ENCODE results near the gene OSBP2.
"Not testable (repeated sequence)": the region's sequence is repeated elsewhere in the genome, so short reads cannot be mapped to it uniquely, and the experiment has no call there.

OSBP2 gene

DNA sequence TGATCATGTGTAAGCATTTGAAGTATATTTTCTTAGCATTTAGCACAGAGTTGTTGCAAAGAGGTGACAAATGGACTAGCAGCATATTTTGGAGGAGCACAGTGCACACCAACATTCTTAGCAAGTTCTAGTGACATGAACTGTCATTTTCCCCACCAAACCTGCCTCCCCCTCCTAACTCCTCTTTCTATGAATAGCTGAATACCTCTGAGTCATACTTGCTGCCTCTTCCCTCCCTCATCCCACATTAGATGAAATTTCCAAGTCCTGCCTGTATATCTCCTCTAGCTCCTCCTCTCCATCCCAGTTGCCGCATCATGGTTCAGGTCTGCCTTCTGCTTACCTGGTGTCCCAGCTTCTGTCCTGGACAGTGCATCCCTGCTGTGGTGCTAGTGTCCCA, 7.2 kb downstream of the OSBP2 start:
- TF ChIP-seq, protein P1, sequence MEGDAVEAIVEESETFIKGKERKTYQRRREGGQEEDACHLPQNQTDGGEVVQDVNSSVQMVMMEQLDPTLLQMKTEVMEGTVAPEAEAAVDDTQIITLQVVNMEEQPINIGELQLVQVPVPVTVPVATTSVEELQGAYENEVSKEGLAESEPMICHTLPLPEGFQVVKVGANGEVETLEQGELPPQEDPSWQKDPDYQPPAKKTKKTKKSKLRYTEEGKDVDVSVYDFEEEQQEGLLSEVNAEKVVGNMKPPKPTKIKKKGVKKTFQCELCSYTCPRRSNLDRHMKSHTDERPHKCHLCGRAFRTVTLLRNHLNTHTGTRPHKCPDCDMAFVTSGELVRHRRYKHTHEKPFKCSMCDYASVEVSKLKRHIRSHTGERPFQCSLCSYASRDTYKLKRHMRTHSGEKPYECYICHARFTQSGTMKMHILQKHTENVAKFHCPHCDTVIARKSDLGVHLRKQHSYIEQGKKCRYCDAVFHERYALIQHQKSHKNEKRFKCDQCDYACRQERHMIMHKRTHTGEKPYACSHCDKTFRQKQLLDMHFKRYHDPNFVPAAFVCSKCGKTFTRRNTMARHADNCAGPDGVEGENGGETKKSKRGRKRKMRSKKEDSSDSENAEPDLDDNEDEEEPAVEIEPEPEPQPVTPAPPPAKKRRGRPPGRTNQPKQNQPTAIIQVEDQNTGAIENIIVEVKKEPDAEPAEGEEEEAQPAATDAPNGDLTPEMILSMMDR (IDR thresholded peaks at IDR 0.05; ENCODE audit: insufficient read depth, low read depth, low read length, missing control alignments), result no peak
- no peak for DNase-seq (ENCODE audit: low read depth)
- H3K4me3 ChIP-seq (ENCODE audit: low read depth, low read length), result no peak overlapping the region

DNA sequence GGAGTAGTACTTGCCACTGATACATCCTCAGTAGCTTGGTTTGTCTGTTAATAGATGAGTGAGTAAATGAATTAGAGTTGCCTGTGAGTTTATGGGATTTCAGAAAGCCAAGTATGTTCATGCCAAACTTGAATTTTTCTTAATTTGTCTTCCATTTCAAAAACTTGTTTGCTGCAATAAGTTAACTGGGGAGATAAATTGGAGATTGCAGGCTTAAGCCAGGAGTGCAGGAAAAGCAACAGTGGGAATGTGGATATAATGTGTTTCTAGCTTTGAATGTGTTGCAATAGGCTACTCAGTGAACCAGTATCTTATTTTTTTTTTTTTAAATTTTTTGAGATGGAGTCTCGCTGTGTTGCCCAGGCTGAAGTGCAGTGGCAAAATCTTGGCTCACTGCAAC, 8.2 kb downstream of the OSBP2 start:
- no peak overlapping the region for H3K4me3 ChIP-seq (ENCODE audit: low read depth, low read length)

DNA sequence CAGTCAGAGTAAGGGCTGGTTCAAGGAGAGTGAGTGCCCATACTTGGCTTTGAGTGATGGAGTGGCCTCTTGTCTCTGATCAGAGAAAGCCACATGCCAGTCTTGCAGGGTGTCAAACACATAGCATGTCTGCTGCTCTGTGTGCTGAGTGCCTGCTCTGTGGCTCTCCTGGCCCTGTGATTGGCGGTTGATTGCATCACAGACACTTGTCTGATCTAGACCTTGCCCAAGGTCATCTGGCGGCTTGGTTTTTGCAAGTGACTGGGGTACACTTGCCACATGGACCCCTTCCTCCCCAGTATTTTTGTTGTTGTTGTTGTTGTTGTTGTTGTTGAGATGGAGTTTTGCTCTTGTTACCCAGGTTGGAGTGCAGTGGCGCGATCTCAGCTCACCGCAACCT, 10.3 kb downstream of the OSBP2 start:
- DNase-seq (ENCODE audit: low read depth), result no peak
- no peak overlapping the region for H3K4me3 ChIP-seq (ENCODE audit: low read depth, low read length)
- TF ChIP-seq, protein P1 (IDR thresholded peaks at IDR 0.05; ENCODE audit: insufficient read depth, low read depth, low read length, missing control alignments), result no peak

More for the DNA sequence above, 8.2 kb downstream of the OSBP2 start:
- no peak for DNase-seq (ENCODE audit: low read depth)
- TF ChIP-seq, protein P1 (IDR thresholded peaks at IDR 0.05; ENCODE audit: insufficient read depth, low read depth, low read length, missing control alignments), result no peak

DNA sequence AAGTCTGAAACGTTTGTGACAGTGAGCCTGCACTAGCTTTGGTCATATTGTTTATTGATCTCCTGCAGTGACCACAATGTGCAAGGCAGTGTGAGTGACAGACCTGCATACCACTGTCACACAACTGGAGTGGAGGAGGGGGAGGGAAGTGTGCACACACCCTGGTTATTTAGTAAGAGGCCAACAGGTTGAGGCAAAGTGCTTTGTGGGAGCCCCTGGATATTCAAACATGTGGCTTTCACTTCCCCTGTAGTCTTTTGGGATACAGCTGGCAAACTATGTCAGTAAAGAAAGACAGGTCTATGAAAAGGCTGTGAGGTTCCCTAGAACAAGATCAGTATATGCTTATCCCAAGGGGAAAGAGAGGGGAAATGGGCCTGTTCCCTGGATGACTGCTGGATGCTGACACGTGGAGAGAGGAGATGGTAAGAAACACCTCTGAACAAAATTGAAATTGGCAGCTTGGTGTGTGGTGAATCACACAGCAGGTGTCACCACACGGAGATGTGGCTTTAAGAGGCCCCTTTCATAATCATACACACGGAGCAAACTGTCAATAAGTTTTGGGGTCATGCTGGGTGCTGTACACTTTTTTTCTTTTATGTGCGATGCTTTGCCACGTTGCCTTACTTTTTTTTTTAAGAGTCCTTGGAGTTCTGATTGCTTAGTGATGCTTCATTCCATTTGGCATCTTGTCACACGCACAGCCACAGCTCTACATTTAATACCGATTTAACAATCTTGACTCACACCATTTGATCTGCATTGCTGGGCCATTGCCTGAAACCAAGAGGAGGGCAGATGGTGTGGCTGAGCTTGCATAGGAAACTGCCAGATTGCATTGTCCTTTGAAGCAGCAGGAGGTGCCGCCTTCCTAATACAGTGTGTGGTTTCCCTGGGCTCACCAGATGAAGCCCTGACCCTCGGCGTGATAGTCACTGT, 11.3 kb downstream of the OSBP2 start:
- no peak overlapping the region for H3K4me3 ChIP-seq (ENCODE audit: low read depth, low read length)
- peak; percentile 86 for DNase-seq (ENCODE audit: low read depth)
- TF ChIP-seq, protein P1 (IDR thresholded peaks at IDR 0.05; ENCODE audit: insufficient read depth, low read depth, low read length, missing control alignments), result no peak

DNA sequence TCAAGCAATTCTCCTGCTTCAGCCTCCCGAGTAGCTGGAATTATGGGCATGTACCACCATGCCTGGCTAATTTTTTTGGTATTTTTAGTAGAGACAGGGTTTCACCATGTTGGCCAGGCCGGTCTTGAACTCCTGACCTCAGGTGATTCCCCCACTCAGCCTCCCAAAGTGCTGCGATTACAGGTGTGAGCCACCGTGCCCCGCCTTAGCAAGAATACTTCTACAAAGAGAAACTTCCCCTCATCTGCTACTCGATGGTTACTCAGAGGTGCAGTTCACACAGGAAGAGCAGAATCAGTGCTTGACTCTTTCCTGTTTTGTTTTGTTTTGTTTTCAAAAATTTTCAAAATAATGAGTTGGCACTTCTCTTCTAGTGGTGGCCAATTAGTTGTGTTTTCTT, 15.3 kb downstream of the OSBP2 start:
- DNase-seq (ENCODE audit: low read depth), result peak; percentile 77
- H3K4me3 ChIP-seq (ENCODE audit: low read depth, low read length), result not testable (repeated sequence)

DNA sequence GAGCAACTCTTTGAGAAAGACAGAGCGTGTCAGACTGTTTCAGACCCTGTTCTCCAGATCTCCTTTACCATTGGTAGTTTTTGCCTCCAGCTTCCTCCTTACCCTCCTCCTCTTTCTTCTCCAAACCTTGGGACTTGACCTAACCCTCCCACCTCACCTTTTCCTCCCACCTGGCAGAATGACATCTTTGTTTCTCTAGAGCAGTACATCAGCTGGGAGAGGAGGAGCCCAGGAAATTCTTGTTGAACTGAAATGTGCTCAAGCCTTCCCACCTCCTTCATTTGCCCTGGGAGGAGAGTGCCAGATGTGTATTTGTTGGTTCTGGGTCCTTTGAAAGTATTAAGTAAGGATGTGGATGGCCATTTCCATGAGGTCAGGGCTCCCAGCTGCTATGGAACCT, 17.4 kb downstream of the OSBP2 start:
- TF ChIP-seq, protein P1 (IDR thresholded peaks at IDR 0.05; ENCODE audit: insufficient read depth, low read depth, low read length, missing control alignments), result no peak
- H3K4me3 ChIP-seq (ENCODE audit: low read depth, low read length), result no peak overlapping the region

DNA sequence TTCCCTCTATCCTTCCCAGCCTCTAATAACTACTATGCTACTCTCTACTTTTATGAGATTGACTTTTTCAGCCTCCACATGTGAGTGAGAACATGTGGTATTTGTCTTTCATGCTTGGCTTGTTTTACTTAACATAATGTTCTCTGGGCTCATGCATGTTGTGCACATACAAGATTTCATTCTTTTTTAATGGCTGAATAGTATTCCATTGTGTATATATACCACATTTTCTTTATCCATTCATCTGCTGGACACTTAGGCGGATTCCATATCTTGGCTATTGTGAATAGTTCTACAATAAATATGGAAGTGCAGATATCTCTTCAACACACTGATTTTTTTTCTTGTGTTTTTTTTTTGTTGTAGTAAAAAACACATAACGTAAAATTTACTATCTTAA, 19.4 kb downstream of the OSBP2 start:
- TF ChIP-seq, protein P1 (IDR thresholded peaks at IDR 0.05; ENCODE audit: insufficient read depth, low read depth, low read length, missing control alignments), result no peak
- DNase-seq (ENCODE audit: low read depth), result no peak
- no peak overlapping the region for H3K4me3 ChIP-seq (ENCODE audit: low read depth, low read length)

More for the DNA sequence above, 17.4 kb downstream of the OSBP2 start:
- DNase-seq (ENCODE audit: low read depth), result no peak
